Epithelial cell of proximal tubule (primary cell): ENCODE measurements around the gene COQ2. TPM values are rescaled to one million over a fixed set of nuclear protein-coding genes. Genes with fewer than 3 reads are reported as not detected.

Experiments
- DNase-seq: peaks from one replicate; pipeline ENCODE4 v3.0.0-alpha.2; 2011; ENCODE audit warnings: low read depth
- H3K4me3 ChIP-seq: 2 replicates; pipeline ENCODE4 v1.5.1; 2011; ENCODE audit warnings: low read depth, mild to moderate bottlenecking, low read length
- total RNA-seq: library from RNA; depleted of rRNA; stranded (reverse); fragments of >200 nt; gene quantifications from 2 replicates; pipeline ENCODE4 v1.2.3, GENCODE V29; 2015
- TF ChIP-seq, protein P1 (sequence below): conservative IDR thresholded peaks from 2 replicates; pipeline ENCODE4 v1.5.1; 2012; ENCODE audit warnings: low read depth, mild to moderate bottlenecking, low read length

COQ2 gene
- total RNA-seq, 1 donor from 2014 or later = 28.8 TPM

DNA sequence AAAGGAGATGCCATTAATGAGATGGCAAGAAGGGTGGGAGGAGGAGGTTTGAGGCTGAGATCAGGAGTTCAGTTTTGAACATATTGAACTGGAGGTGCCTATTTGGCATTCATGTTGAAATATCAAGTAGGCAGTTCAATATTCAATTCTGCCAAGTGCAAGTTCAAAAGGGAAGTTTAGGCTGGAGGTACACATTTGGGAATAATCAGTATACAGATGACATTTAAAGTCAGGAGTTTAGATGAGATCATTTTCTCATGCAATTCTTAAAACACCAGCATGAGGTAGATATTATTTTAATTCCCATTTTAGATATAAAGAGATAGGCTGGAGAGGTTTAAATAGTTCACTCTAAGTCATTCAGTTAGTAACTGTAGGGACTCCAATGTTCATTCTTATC lies 26.1 kb downstream of the COQ2 start:
- TF ChIP-seq, protein P1, sequence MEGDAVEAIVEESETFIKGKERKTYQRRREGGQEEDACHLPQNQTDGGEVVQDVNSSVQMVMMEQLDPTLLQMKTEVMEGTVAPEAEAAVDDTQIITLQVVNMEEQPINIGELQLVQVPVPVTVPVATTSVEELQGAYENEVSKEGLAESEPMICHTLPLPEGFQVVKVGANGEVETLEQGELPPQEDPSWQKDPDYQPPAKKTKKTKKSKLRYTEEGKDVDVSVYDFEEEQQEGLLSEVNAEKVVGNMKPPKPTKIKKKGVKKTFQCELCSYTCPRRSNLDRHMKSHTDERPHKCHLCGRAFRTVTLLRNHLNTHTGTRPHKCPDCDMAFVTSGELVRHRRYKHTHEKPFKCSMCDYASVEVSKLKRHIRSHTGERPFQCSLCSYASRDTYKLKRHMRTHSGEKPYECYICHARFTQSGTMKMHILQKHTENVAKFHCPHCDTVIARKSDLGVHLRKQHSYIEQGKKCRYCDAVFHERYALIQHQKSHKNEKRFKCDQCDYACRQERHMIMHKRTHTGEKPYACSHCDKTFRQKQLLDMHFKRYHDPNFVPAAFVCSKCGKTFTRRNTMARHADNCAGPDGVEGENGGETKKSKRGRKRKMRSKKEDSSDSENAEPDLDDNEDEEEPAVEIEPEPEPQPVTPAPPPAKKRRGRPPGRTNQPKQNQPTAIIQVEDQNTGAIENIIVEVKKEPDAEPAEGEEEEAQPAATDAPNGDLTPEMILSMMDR = no peak
- no peak for DNase-seq

DNA sequence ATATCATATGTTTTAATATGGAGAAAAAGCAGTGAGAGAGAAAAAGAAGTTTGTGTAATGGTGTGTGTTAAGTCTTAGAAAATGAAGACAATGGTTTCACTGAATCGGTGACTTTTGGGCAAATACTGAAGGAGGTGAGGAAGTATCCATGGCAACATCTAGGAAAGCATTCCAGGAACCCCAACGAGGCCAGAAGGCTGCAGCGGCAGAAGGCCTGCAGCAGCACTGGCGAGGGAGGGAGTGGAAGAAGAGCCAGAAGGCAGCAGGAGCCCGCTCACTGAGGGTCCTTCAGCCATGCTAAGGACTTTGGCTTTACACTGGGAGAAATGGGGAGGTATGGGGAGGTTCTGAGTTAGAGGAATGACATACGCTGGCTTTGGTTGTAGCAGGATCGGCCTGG lies 26.8 kb downstream of the COQ2 start:
- TF ChIP-seq, protein P1 = no peak
- DNase-seq = no peak
- no peak overlapping the region for H3K4me3 ChIP-seq

More for the DNA sequence above, 26.1 kb downstream of the COQ2 start:
- H3K4me3 ChIP-seq = no peak overlapping the region

GRCh38 chr4:83255584-83255983 lies 29.0 kb downstream of the COQ2 start:
- no peak for DNase-seq
- TF ChIP-seq, protein P1 = no peak
- no peak overlapping the region for H3K4me3 ChIP-seq

- TF ChIP-seq, protein P1 = peak; percentile 84
- no peak for DNase-seq
- H3K4me3 ChIP-seq = no peak overlapping the region
These were observed 31.7 kb downstream of the COQ2 start for GRCh38 chr4:83252782-83253405.

GRCh38 chr4:83251447-83251830 lies 33.2 kb downstream of the COQ2 start:
- TF ChIP-seq, protein P1 = no peak
- no peak for DNase-seq
- H3K4me3 ChIP-seq = no peak overlapping the region

DNA sequence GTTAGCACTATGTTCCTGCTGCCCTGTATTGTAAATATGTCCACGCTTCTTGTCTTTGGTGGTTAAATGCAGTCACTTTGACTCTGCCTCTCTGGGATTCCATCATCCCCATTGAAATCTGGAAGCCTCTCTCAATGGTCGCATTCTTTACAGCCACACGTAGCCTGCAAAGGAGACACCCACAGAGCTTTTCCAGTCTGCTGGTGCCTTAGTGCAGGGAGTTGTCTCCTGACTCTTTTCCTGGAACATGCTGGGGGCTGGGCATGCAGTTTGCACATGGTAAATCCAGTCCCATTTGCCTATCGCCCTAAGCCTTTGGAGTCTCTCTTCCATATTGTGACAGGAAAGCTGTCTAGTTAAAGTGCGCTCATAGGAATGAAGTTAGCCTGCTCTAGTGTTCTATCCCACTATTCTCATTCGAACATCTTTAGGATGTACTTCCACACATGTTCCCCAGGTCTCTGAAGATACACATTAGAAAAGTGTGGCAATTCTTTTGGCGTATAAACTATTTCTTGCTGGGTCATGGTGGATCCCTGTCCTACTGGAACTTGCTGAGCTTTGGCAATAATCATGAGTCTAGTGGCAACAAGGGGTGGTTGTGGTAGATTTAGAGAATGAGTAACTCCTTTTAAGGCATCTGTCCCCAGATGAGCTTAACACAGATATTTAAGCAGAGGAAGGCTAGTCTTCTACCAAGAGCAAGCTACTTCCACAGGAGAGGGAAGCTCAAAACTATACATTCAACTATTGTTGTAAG lies 33.7 kb downstream of the COQ2 start:
- no peak for DNase-seq
- no peak overlapping the region for H3K4me3 ChIP-seq
- TF ChIP-seq, protein P1 = no peak

- TF ChIP-seq, protein P1 = no peak
- H3K4me3 ChIP-seq = no peak overlapping the region
- no peak for DNase-seq
These were observed 36.1 kb downstream of the COQ2 start for GRCh38 chr4:83248486-83248885.
